ENCODE measurements around the gene PEMT. TPM values are rescaled to one million over a fixed set of nuclear protein-coding genes. Genes with fewer than 3 reads are reported as not detected.

Gene PEMT
- total RNA-seq, 2 donors from 2014 or later: 38.3 to 52.7 TPM

DNA sequence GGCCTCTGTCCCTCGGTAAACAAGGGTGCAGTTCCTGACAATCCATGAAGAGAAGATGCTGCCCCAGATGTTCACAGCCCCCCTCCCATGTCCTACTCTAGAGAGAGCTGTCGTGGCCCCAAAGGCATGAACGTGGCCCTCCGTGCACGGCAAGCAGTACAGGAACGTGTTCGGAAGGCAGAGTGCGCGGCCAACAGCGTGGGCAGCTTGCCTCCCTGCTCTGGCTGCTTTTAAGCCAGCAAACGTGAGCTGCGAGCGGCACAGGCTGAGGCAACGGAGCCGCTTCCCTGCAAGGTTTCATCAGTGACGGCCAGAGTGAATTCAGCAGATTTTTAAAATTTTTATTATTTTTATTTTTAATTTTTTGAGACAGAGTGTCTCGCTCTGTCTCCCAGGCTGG is 37.2 kb downstream of the PEMT start:
- Mint-ChIP-seq H3K36me3 (ENCODE audit: low read depth) (no peaks in the 10 kb centered on the region), H3K9me3 (no peaks in the 10 kb centered on the region), H3K4me1 (no peaks in the 10 kb centered on the region), H3K4me3 (no peak overlapping the region), H3K27ac (no peak overlapping the region), H3K27me3 (ENCODE audit: insufficient read depth) (no peaks in the 10 kb centered on the region)
- no peak for TF ChIP-seq CTCF (conservative IDR thresholded peaks at IDR 0.05)
- Histone ChIP-seq H3K4me1 (ENCODE audit: control insufficient read depth, insufficient read depth, low read length) (no peaks in the 10 kb centered on the region), H3K27me3 (ENCODE audit: control insufficient read depth, insufficient read depth, low read length, poor library complexity, severe bottlenecking) (no peaks in the 10 kb centered on the region), H3K36me3 (ENCODE audit: control insufficient read depth, insufficient read depth, low read length) (no peaks in the 10 kb centered on the region), H3K9me3 (ENCODE audit: control insufficient read depth, low read length) (no peaks in the 10 kb centered on the region), H3K4me3 (ENCODE audit: low read length) (no peak overlapping the region), H3K27ac (ENCODE audit: low read depth, low read length) (no peak overlapping the region), H3K9ac (ENCODE audit: extremely low read depth, low read length, poor library complexity, severe bottlenecking) (no peak overlapping the region)
- no peak for DNase-seq
- WGBS, 2 experiments (ENCODE audit: insufficient coverage in 1 of 2, insufficient read length in 1 of 2): 87 to 92% methylated on average over 14 to 16 of the region's 17 CpGs

DNA sequence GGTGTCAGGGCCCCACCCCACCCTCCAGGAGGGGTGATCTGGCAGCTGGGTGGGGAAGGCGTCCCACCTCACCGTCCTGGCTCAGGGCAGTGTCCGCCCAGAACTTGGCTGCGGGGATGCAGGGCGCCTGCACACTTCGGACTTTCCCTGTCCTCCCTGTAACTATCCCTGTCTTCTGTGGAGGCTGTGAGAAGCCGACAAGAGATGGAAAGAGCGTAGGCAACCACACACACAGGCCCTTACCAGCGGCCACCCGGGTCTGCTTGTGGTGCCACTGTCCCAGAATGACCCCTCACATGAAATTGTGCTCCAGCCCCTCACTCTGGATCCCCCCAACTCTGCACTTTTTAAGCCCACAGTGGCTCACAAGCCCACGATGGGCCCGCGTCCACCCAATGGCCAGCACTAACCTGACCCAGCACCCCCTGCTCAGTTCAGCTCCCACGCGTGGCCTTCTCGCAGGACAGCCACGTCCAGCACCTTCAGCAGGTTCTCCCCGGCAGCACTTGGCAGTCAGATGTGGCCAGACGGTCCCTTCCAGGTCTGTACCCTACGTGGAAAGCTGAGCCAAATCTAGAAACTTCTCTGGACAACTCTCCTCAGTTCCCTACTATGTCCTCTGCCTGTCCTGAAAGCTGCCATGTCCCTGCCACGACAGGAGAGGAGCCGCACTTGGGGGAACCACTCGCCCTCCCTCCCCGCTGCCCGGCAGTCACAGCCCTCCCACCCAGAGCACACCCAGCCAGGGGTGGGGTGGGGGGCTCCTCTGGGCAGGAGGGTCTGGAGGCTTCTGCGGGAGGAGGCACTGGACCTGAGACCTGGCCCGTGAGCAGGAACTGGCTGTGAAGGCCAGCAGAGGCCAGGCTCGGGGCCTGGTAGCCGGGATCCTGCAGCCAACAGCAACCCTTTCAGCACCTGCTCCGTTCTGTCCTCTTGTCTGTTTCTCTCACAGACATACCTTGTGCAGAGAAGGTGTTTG is 38.0 kb downstream of the PEMT start:
- no peak for DNase-seq
- Histone ChIP-seq H3K4me1 (ENCODE audit: control insufficient read depth, insufficient read depth, low read length) (no peaks in the 10 kb centered on the region), H3K9ac (ENCODE audit: extremely low read depth, low read length, poor library complexity, severe bottlenecking) (no peak overlapping the region), H3K36me3 (ENCODE audit: control insufficient read depth, insufficient read depth, low read length) (no peaks in the 10 kb centered on the region), H3K27me3 (ENCODE audit: control insufficient read depth, insufficient read depth, low read length, poor library complexity, severe bottlenecking) (no peaks in the 10 kb centered on the region), H3K4me3 (ENCODE audit: low read length) (no peak overlapping the region), H3K27ac (ENCODE audit: low read depth, low read length) (no peak overlapping the region), H3K9me3 (ENCODE audit: control insufficient read depth, low read length) (no peaks in the 10 kb centered on the region)
- Mint-ChIP-seq H3K27me3 (ENCODE audit: insufficient read depth) (no peaks in the 10 kb centered on the region), H3K27ac (no peak overlapping the region), H3K9me3 (no peaks in the 10 kb centered on the region), H3K4me3 (no peak overlapping the region), H3K4me1 (no peaks in the 10 kb centered on the region), H3K36me3 (ENCODE audit: low read depth) (no peaks in the 10 kb centered on the region)
- no peak for TF ChIP-seq CTCF (conservative IDR thresholded peaks at IDR 0.05)
- 89 to 97% methylated on average over 17 to 28 of the region's 30 CpGs for WGBS, 2 experiments (ENCODE audit: insufficient coverage in 1 of 2, insufficient read length in 1 of 2)

- Mint-ChIP-seq H3K36me3 (ENCODE audit: low read depth) (no peaks in the 10 kb centered on the region), H3K27me3 (ENCODE audit: insufficient read depth) (no peaks in the 10 kb centered on the region), H3K4me3 (no peak overlapping the region)
These were observed 38.9 kb downstream of the PEMT start for GRCh38 chr17:17552351-17553216.

More at GRCh38 chr17:17552351-17553216, 38.9 kb downstream of the PEMT start:
- Histone ChIP-seq H3K27me3 (ENCODE audit: control insufficient read depth, insufficient read depth, low read length, poor library complexity, severe bottlenecking) (no peaks in the 10 kb centered on the region), H3K27ac (ENCODE audit: low read depth, low read length) (no peak overlapping the region), H3K9ac (ENCODE audit: extremely low read depth, low read length, poor library complexity, severe bottlenecking) (no peak overlapping the region), H3K4me1 (ENCODE audit: control insufficient read depth, insufficient read depth, low read length) (no peaks in the 10 kb centered on the region), H3K4me3 (ENCODE audit: low read length) (no peak overlapping the region), H3K9me3 (ENCODE audit: control insufficient read depth, low read length) (no peaks in the 10 kb centered on the region), H3K36me3 (ENCODE audit: control insufficient read depth, insufficient read depth, low read length) (no peaks in the 10 kb centered on the region)
- Mint-ChIP-seq H3K27ac (no peak overlapping the region), H3K4me1 (no peaks in the 10 kb centered on the region), H3K9me3 (no peaks in the 10 kb centered on the region)
- DNase-seq: no peak
- TF ChIP-seq CTCF (conservative IDR thresholded peaks at IDR 0.05): no peak
- WGBS, 2 experiments (ENCODE audit: insufficient coverage in 1 of 2, insufficient read length in 1 of 2): 94 to 97% methylated on average over 24 to 27 of the region's 27 CpGs
